NB4 (cell line): ENCODE data around the gene NRXN3.

ENCODE experiments used
- DNase-seq: peaks from one replicate; pipeline ENCODE4 v3.0.0; 2010; ENCODE audit warnings: low read depth
- H3K4me3 ChIP-seq: one replicate; pipeline ENCODE4 v1.5.1; 2011; ENCODE audit warnings: mild to moderate bottlenecking, low read depth, low read length, moderate library complexity
- MAX ChIP-seq: IDR thresholded peaks from 2 replicates; pipeline ENCODE4 v1.6.1; 2011; ENCODE audit warnings: low read depth, low read length
- MYC ChIP-seq: IDR thresholded peaks from 2 replicates; pipeline ENCODE4 v1.6.1; 2011; ENCODE audit warnings: low read depth, low read length
- POLR2A ChIP-seq: IDR thresholded peaks from 2 replicates; pipeline ENCODE4 v1.6.1; 2011; ENCODE audit warnings: mild to moderate bottlenecking; ENCODE audit not compliant: insufficient read length; ENCODE audit errors: extremely low read depth
- TF ChIP-seq, protein P1 (sequence below): IDR thresholded peaks from one replicate; pipeline ENCODE4 v1.5.1; 2012; ENCODE audit warnings: low read depth, low read length

NRXN3 gene

GRCh38 chr14:79179985-79180384, 1009.8 kb downstream of the NRXN3 start:
- no peak for DNase-seq
- no peak for TF ChIP-seq MAX
- TF ChIP-seq POLR2A, result no peak
- TF ChIP-seq, protein P1, sequence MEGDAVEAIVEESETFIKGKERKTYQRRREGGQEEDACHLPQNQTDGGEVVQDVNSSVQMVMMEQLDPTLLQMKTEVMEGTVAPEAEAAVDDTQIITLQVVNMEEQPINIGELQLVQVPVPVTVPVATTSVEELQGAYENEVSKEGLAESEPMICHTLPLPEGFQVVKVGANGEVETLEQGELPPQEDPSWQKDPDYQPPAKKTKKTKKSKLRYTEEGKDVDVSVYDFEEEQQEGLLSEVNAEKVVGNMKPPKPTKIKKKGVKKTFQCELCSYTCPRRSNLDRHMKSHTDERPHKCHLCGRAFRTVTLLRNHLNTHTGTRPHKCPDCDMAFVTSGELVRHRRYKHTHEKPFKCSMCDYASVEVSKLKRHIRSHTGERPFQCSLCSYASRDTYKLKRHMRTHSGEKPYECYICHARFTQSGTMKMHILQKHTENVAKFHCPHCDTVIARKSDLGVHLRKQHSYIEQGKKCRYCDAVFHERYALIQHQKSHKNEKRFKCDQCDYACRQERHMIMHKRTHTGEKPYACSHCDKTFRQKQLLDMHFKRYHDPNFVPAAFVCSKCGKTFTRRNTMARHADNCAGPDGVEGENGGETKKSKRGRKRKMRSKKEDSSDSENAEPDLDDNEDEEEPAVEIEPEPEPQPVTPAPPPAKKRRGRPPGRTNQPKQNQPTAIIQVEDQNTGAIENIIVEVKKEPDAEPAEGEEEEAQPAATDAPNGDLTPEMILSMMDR, result no peak
- no peak for TF ChIP-seq MYC
- H3K4me3 ChIP-seq, result no peak overlapping the region

- no peak for DNase-seq
- no peak overlapping the region for H3K4me3 ChIP-seq
- TF ChIP-seq MYC (no peak), POLR2A (no peak), MAX (no peak)
- TF ChIP-seq, protein P1, result no peak
These were observed 1010.5 kb downstream of the NRXN3 start for GRCh38 chr14:79180656-79181055.

GRCh38 chr14:79186523-79186922, 1016.4 kb downstream of the NRXN3 start:
- TF ChIP-seq MAX (no peak), MYC (no peak), POLR2A (no peak)
- TF ChIP-seq, protein P1, result no peak
- no peak overlapping the region for H3K4me3 ChIP-seq
- no peak for DNase-seq

DNA sequence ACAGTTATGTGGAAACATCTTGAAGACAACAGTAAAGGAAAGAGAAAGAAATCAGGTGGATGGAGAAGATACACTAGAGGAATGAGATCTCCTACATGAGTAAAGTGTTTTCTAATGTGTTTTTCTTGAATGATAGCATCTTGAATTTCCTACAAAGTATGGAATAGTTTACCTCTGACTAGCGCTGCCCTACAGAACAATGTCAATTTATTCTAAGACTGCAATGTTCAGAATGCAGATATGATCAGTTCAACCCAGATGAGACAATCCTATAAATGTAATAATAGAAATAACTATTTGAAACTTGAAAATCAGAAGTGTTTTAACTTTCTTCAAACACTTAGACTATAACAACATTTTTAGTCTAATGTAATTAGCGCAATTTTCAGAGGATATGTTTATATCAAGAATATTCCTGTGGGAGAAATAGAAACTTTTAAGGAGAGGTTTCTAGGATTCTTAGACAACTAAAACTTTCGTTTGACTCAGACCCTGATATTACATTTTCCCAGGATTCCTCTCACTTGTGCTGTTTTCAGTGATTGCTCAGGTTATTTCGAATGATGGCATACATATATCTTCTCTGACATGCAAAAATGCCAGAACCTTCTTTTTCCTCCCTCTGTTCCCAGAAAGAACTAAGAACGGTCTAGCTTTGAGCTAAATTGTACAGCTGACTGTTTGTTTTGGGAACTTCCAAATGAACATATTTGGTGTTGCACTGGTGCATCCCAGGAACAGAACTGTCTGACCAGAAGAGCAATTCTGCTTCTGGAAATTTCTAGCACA, 1023.7 kb downstream of the NRXN3 start:
- H3K4me3 ChIP-seq, result no peak overlapping the region
- TF ChIP-seq, protein P1, result no peak
- TF ChIP-seq MAX (no peak), POLR2A (no peak), MYC (no peak)
- DNase-seq, result no peak

GRCh38 chr14:79196216-79196615, 1026.0 kb downstream of the NRXN3 start:
- TF ChIP-seq, protein P1, result no peak
- TF ChIP-seq MAX, result no peak
- no peak for TF ChIP-seq MYC
- TF ChIP-seq POLR2A, result no peak
- DNase-seq, result no peak
- H3K4me3 ChIP-seq, result no peak overlapping the region
